HG02870 (cell line): ENCODE measurements around the gene FOXO4.

Source experiments
- ATAC-seq: cut with Tn5 transposase; IDR thresholded peaks from one replicate; pipeline ENCODE4 v1.9.1; 2021; ENCODE audit warnings: mild to moderate bottlenecking, moderate library complexity; ENCODE audit not compliant: unreplicated experiment

The FOXO4 gene

GRCh38 chrX:71131510-71131909 lies 35.9 kb downstream of the FOXO4 start:
- no peak for ATAC-seq

- ATAC-seq = no peak
Measured at GRCh38 chrX:71140440-71140839, 44.8 kb downstream of the FOXO4 start.

GRCh38 chrX:71143508-71143907 lies 47.9 kb downstream of the FOXO4 start:
- ATAC-seq = no peak

GRCh38 chrX:71144651-71145050 lies 49.0 kb downstream of the FOXO4 start, which contains the start of gene NLGN3:
Gene NLGN3 (plus strand): TSS chrX:71144841. CDS start chrX:71147750, 2,909 bp downstream.
- no peak for ATAC-seq

- ATAC-seq = no peak
Measured at GRCh38 chrX:71147496-71148277, 52.0 kb downstream of the FOXO4 start.

GRCh38 chrX:71148278-71148663 lies 52.6 kb downstream of the FOXO4 start:
- ATAC-seq = no peak

GRCh38 chrX:71151366-71151765 lies 55.7 kb downstream of the FOXO4 start:
- no peak for ATAC-seq
